ENCODE measurements around the gene SLC16A3.
"Not testable (repeated sequence)": the region's sequence is repeated elsewhere in the genome, so short reads cannot be mapped to it uniquely, and the experiment has no call there.

The SLC16A3 gene

DNA sequence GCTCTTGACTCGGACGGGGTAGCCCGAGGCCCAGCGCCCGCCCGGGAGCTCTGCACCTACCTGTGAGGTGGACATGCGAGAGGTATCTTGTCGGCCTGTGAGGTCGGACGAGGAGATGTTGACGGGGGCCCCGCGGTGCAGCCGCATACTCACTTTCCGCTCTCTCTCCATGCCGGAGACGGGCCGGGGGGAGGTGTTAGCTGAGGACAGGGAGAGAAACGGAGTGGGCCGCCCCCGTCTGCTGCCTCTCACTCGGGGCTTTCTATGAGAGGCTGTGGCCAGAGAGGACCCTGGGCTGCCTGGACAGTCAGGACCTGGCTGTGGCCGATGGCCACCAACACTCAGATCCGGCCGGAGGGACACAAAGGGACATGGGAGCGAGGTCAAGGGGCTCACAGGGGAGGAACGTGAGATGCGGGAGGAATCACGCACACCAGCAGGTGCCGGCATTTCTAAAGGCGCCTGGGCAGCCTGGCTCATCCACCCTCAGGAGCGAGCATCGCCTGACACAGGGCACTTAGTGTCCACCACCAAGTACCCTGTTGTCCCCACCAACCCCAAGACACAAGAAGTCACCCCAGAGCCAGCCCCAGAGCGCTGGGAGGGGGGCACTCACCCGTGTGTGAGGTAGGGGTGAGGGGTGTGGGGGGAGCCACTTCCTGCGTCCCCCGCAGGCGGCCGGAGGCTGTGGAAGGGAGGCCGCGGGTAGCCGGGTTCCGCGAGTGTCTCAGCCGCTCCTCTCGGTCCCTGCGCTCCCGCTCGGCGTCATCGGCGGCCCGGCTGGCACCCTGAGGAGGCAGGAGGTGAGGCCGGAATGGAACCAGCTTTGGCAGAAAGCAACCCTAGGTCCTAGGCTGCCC is 20.2 kb downstream of the SLC16A3 start:
- no peak for DNase-seq

DNA sequence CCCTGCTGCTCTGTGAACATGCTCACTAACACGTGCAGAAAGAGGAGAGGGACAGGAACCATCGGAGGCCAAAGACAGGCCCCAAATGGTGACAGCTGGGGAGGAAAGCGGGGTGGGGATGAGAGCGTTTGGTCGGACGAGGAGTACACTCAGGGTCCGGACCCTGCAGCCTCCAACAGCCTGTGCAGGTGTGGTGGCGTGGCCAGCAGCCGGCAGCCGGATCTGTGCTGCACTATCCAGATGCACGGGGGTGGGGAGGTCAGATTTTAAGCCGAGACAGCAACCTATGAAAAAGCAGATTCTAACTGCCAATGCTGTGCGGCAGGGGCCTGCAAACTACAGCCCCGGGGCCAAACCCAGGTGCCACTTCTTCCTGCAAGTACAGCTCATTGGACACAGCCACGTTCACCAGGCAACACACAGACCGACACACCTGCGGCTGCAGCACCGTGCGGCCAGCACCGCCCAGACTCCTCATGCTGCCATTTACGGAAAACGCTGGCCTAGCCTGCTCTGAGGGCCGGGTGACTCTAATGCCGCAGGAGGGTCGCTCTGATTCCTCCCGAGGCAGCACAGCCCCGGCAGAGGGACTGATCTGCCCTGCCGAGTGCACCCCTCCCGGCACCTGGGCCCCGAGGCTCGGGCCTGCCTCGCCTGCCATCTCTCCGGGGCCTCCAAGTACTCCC is 21.2 kb downstream of the SLC16A3 start:
- DNase-seq, result no peak

DNA sequence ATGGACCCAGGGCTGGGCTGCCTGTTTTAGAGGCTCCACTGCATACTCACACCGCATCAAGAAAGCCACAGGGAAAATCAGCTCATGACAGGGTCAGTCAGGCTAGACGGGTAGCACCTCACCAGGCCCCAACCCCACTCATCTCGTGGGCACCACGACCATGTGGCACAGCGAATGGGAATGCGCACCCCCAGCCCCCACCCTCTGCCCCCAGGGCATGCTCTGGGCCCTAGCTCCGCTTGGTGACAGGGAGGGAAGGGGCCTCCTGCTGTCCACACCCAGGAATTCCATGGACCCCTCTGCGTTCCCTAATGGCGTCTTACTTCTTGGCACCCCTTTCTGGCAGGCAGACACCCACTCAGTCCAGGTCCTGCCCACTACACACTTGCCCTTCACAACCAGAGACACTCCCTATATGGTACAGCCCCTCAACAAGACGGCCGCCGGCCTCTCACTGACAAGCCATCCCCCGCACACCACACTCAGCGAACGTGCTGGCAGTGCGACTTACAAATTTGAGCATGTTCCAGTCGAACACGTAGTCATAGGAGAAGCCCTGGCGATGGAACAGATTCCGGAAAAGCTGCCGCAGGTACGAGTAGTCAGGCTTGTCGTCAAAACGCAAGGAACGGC is 22.1 kb downstream of the SLC16A3 start:
- no peak for DNase-seq

DNA sequence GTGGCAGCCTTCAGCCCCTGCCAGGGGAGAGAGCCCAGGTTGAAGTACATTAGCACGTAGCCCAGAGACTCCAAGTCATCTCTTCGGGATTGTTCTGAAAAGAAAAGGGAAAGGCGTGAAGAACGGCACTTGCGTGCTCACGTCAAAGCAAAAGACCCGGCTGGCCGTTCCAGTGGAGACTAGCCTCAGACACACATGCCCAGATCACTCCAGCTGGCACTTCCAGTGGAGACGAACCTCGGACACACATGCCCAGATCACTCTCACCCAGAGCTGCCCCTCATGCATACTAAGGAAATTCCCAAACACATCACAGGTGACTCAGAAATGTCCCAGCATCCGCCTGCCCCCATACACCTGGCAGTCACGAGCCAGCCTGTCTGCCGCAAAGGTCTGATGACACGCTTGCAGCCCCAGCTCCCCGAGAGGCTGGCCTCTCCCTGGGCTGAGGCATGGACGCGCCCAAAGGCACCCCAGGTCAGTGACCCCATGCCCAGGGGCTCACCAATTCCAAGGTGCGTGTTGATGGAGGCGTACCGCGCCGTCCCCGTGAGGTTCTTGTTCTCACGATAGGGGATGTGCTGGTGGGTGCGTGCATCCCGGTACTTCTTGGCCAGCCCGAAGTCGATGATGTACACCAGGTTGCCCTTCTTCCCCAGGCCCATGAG is 23.8 kb downstream of the SLC16A3 start:
- DNase-seq, result no peak

DNA sequence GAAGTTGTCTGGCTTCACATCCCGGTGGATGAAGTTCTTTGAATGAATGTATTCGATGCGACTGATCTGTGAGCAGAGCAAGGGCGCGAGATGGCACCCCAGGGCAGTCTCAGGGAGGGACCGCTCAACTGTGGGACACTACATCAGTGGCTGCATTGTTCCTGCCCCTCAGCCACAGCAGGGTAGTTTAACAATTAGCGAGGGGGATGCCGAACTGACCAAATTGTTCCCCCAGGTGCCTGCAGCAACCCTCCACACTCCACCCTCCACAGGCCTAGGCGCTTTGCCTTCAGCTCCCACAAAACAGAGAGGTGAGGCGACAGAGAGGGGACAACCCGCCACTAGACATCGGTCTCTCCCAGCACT is 24.3 kb downstream of the SLC16A3 start:
- DNase-seq, result no peak

DNA sequence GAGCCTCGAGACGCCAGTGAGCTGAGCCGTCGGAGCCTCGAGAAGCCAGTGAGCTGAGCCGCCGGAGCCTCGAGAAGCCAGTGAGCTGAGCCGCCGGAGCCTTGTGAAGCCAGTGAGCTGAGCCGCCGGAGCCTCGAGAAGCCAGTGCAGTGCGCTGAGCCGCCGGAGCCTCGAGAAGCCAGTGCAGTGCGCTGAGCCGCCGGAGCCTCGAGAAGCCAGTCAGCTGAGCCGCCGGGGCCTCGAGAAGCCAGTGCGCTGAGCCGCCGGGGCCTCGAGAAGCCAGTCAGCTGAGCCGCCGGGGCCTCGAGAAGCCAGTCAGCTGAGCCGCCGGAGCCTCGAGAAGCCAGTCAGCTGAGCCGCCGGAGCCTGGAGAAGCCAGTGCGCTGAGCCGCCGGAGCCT is 25.3 kb downstream of the SLC16A3 start:
- DNase-seq, result not testable (repeated sequence)

DNA sequence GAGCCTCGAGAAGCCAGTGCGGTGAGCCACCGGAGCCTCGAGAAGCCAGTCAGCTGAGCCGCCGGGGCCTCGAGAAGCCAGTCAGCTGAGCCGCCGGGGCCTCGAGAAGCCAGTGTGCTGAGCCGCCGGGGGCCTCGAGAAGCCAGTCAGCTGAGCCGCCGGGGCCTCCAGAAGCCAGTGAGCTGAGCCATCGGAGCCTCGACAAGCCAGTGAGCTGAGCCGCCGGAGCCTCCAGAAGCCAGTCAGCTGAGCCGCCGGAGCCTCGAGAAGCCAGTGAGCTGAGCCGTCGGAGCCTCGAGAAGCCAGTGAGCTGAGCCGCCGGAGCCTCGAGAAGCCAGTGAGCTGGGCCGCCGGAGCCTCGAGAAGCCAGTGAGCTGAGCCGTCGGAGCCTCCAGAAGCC is 25.9 kb downstream of the SLC16A3 start:
- DNase-seq, result not testable (repeated sequence)

DNA sequence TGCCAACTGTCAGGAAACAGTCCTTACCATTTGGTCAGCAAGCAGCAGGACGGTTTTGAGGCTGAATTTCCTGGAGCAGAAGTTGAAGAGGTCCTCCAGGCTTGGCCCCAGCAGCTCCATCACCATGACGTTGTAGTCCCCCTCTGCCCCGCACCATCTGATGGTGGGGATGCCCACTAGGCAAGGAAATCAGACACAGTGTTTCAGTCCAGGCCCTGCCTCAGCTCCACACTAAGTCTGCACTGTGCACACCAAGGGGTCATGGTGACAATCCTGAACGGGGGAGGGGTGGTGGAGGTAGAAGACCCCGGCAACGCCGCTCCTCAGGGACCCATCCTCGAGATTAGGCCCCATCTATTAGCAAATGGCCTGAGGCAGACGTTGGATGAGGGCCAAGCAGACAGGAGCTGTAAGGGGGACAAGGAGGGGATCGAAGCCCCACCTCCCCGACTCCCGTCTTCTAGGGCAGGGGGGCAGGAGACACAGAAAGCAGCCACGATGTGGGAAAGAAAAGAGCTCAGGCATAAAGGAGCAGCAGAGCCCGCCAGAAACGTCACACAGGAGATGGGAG is 26.6 kb downstream of the SLC16A3 start:
- DNase-seq, result no peak

DNA sequence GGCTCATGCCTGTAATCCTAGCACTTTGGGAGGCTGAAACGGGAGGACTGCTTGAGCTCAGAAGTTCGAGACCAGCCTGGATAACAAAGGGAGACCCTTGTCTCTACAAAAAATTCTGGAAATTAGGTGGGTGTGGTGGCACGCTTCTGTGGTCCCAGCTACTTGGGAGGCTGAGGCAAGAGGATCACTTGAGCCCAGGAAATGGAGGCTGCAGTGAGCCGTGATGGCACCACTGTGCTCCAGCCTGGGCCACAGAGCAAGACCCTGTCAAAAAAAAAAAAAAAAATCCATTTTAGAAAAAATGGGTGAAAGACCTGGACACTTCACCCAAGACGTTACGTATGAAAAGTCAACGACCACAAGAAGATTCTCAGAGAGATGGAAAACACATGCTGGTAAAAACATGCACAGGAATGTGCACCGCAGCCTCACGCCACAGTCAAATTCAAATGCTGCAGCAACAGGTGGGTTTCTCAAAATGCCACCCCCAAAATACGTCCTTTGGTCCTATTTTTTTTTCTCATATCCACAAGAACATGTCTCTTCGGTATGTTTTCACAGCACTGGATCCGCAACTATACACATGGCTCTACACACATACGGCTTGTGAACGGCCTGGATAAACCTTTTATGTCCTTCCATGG is 27.5 kb downstream of the SLC16A3 start:
- DNase-seq, result no peak

DNA sequence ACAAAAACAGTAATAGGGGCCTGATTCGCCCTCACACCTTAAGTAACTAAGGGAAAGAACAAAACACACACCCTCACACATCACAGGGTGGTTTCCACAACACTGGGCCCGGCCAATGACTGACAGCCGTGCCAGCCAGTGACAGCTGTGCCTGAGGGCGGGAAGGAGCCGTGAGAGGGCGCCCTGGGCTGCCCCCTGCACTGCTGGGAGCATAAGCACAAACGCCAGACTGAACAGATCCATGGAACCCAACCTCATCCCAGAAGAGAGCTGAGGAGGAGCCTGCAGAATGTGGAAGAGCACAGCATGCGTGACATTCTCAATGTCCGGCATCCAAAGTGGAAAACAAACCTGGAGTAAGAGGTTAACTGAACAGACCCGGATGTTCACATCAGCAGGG is 28.6 kb downstream of the SLC16A3 start:
- DNase-seq, result no peak

DNA sequence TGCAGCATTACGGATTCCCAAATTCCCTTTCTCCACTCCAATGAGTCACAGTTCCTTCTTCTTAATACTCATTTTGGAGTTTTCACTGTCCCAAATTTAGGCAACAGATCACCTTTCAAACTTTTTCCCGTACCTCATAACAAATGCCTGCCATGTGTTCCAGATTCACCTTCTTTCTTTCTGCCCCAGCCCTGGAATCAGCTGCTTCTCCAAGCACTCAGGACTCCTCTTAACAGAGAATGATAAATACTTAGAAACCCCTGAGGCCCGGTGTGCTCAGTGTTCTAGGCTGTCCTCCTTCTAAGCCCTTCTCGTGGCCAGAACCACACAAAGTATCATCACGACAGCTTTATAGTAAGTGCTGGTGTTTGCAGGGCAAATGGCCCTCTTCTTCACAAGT is 29.7 kb downstream of the SLC16A3 start:
- no peak for DNase-seq

DNA sequence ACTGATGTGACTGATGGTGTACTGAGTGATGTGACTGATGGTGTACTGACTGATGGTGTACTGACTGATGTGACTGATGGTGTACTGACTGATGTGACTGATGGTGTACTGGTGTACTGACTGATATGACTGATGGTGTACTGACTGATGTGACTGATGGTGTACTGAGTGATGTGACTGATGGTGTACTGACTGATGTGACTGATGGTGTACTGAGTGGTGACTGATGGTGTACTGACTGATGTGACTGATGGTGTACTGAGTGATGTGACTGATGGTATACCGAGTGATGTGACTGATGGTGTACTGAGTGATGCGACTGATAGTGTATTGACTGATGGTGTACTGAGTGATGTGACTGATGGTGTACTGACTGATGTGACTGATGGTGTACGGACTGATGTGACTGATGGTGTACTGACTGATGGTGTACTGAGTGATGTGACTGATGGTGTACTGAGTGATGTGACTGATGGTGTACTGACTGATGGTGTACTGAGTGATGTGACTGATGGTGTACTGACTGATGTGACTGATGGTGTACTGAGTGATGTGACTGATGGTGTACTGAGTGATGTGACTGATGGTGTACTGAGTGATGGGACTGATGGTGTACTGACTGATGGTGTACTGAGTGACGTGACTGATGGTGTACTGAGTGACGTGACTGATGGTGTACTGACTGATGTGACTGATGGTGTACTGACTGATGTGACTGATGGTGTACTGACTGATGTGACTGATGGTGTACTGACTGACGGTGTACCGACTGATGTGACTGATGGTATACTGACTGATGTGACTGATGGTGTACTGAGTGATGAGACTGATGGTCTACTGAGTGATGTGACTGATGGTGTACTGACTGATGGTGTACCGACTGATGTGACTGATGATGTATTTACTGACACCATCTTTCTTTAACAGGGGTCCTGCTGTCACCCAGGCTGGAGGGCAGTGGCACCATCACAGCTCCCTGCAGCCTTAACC is 31.4 kb downstream of the SLC16A3 start:
- DNase-seq, result not testable (repeated sequence)

DNA sequence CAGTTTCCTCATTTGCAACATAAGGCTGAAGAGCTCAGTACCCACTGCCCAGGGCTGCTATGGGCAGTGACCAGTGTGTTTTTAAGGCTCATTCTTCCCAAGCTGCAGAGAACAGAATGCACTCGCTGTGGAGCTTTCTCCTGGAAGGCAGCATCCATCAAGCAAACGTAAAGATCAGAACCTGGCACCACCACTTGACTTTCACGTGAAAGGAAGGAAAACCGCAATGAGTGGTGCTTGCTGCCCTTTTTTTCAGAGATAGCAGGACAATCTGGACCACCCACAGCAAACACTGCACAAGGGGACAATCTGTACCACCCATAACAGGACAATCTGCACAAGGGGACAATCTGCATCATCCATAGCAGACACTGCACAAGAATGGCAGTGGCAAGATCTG is 33.5 kb downstream of the SLC16A3 start:
- no peak for DNase-seq

DNA sequence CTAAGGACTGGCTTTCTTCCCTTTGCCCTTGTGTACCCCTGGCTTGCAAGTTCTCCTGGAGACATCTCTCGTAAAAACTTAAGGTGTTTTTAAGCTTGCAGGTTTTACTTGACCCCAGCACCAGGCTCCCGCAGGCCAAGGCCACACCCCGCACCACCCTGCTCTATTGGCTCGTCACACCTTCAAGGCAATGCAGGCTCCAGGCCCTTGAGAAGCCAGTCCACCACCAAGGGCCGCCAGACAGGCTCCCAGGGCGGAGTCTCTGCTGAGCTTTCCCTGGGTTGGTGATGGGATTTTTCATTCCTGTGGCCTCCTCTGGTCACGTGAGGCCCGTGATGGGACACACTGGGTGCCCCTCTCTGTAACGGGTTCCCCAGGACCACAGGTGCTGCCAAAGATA is 34.8 kb downstream of the SLC16A3 start:
- no peak for DNase-seq

DNA sequence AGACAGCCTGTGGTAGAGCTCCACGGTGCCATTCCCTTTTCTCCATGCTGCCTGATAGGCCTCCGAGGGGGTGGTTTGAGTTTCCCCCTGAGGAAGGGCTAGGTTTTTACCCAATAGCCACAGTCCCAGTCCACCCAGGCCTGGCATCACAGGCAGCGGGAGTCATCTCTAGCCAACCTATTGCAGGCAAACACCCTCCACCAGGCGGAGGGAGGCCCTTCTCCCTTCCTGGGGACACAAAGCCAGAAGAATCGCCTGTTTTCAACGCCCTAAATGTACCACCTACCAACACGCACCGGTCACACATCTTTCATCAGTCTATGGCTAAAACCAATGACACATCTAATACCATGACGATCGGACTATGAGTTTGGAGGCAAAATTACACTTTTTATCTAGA is 37.3 kb downstream of the SLC16A3 start:
- no peak for DNase-seq

DNA sequence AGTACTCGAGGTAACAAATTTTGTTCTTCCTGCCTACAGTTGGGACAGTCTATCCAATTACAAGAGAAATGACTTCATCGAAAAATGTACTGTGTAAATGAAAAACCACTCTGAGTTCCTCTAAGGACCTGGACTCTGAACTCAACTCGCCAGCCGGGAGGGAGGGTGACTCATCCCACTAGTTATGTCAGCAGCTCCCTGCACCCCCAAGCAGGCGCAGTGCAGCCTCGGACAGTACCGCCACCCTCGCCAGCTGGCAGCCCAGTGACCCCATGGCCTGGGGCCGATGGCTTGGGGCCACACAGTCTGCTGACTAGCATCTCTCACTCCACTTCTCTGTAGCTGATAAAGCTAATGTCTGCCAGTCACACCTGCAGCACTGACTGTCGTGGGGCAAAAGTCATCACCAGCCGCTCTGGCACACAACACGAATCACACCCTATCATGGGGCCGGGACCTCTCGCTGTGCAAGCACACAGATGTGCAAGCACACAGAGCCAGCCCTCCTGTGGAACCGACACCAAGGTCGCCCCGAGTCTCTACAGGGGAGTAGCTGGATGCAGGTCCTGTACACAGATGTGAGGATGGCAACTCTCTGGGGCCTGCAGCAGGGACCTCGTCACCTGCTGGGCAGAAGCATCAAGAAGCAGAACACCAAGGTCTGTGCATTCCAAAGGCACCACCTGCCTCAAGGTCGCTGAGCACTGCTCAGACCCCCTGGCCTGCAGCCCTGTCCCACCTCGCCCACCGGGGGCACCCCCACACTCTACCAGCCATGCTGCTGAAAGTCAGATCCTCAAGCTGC is 38.9 kb downstream of the SLC16A3 start:
- DNase-seq, result no peak

DNA sequence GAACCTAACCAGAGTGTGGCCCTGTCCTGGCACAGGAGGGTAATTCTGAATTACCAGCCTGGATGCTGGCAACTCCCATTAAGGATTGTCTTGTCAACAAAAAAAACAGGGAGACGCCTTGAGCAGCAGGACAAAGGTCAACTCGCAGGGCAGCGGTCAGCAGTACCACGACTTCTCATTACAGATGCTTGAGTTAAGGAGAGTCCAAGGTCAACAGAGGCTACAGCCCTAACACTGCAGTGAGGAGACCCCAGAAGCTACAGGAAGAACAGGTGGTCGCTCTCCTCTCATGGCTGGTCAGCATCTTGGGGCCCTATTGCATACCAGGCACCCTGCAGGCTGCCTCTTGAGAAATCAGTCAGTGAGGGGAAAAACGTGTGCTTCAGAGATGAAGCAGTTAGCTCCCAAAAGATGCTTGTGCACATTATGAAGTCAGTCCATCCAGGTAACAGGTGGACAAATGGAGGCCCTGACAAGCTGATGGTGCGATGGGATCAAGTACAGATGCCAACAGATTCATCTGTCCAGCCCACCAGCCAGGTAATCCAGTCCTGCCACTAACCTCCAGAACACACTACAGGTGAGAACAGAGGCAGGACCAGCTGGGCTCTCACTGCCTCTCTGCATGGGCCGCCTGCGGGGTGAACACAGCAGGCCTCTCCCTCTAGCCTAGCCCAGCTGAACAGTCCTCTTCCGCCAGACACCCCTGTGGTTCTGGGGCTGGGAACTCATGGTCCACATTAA is 40.5 kb downstream of the SLC16A3 start:
- no peak for DNase-seq

DNA sequence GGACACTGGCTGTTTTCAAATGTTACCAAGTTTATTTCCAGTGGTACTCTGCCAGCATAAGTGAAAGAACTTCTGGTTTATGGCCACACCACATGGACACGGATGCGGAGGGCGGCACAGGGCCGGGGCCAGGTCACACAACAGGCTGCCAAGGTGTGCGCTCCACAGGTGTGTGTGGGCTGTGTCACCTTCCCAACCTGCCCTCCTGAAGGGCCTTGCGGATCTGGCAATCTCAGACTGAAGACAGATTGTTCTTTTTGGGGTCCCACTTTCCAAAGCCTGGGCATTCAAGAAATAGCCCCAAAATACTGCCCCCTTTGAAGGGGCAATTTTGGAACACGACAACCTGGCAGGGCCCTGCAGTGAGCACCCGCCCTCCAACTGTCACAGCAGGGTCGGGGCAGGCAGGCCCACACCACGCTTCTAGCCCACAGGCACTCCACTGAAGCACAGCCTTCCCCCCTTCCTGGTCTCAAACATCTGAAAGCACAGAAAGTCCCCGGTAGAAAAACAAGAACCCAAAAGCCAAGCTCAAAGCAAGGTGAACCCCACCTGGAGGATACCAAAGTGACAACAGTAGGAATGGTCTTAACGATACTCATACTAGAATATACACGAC is 41.1 kb downstream of the SLC16A3 start:
- no peak for DNase-seq

DNA sequence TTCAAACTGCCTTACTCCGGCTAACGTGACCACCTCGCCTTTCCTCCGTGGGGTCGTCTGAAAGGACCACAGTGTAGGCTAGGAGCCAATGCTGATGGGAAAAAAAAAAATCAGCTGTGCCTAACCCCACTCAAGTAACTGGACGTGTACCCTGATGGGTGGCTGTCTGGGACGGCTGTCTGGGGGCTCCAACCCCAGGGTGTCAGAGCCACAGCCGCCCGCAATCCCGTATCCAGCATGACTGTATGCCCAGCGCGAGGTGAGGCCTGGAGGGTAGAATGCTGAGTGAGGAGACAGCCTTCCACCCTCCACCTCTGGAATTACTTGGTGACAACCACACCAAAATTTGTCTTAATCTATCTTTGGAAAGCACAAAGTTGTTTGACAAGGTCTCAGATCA is 41.8 kb downstream of the SLC16A3 start:
- DNase-seq, result no peak
